ENCODE measurements around the gene CACUL1.

The CACUL1 gene

DNA sequence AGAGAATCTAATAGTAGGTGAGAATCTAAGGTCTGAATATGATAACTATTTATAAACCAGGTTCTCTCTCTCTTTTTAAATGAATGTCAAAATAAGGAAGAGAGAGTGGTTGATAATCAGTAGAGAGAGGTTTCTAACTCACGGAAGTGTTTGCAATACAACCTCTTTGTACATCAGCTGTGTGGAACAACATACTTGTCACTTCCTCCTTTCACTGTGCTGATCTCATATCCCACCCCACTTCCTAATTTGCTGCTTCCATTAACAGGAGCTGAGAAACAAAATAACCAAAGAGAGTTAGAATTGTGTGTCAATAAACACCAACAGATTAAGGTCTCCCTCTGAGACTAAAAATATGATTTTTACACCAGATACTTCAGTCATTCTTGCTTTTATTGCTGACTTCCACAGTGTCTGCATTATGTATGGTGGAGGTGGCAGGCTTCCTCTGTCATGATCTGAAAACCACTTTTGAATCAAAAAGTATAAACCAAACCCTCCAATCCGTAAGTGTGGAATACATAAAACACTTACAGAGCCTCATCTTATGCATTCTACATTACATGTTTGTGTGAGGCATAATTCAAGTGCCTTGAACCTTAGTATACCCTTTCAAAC, 25.0 kb downstream of the CACUL1 start:
- no peaks in the 10 kb centered on the region for H3K36me3 ChIP-seq
- H3K4me3 ChIP-seq (ENCODE audit: low read depth in 1 of 2, low read length in 1 of 2) = peak overlapping the region; percentile 48 to 57
- H3K27ac ChIP-seq = peak overlapping the region; percentile 99
- no peaks in the 10 kb centered on the region for H3K9me3 ChIP-seq
- no peaks in the 10 kb centered on the region for H3K27me3 ChIP-seq
- H3K4me1 ChIP-seq (ENCODE audit: control insufficient read depth in 1 of 2, insufficient read depth in 1 of 2, low read depth in 1 of 2, low read length in 1 of 2) = peaks cover 81 to 90% of the 10 kb centered on the region in 2 experiments
- TF ChIP-seq, protein P1, sequence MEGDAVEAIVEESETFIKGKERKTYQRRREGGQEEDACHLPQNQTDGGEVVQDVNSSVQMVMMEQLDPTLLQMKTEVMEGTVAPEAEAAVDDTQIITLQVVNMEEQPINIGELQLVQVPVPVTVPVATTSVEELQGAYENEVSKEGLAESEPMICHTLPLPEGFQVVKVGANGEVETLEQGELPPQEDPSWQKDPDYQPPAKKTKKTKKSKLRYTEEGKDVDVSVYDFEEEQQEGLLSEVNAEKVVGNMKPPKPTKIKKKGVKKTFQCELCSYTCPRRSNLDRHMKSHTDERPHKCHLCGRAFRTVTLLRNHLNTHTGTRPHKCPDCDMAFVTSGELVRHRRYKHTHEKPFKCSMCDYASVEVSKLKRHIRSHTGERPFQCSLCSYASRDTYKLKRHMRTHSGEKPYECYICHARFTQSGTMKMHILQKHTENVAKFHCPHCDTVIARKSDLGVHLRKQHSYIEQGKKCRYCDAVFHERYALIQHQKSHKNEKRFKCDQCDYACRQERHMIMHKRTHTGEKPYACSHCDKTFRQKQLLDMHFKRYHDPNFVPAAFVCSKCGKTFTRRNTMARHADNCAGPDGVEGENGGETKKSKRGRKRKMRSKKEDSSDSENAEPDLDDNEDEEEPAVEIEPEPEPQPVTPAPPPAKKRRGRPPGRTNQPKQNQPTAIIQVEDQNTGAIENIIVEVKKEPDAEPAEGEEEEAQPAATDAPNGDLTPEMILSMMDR (IDR thresholded peaks at IDR 0.05) = no peak

DNA sequence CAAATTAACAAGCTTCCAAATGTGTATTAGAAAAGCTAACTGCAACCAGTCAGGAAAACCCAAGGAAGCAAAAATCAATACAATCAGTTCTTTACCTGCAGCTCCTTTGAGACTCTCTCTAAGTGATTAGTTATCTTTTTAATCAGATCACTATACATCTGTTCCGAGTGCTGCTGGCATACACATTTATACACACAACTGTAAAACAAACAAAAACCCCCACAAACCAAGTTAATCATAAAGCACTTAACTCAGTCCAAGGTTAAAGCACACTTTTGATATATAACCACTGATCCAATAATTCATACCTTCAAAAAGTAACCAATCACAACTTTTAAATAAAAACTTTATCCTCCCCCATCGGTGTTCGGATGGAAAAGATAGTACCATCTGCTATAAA, 25.6 kb downstream of the CACUL1 start:
- H3K36me3 ChIP-seq = no peaks in the 10 kb centered on the region
- peak overlapping the region; percentile 99 for H3K27ac ChIP-seq
- TF ChIP-seq, protein P1 (IDR thresholded peaks at IDR 0.05) = no peak

DNA sequence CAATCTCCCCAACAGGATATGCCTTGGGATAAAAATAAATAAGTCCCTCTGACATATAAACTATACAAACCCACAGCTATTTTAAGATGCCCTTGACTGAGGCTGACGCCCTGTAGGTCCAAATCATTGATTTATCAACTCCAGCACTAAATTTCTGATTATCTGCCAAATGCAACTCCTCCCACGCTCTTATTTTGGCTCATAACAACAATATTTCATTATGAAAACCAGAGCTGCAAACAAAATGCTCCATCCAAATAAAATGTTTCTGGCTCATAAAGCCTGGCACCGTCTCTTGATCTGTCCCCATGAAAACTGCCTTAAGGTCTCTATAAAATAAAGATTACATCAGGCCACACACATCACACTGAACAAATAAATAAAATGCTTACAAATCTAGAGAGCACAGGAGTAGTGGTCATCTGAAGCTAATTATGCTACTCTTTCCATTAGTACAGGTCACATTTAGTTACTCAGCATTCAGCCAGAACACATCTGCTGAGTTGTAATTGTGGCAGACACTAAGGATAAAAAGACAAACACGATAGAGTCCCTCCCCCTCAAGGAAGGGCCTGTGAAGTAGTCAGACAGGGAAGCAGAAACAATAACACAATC, 28.8 kb downstream of the CACUL1 start:
- H3K4me3 ChIP-seq (ENCODE audit: low read depth in 1 of 2, low read length in 1 of 2) = no peak overlapping the region
- TF ChIP-seq, protein P1 (IDR thresholded peaks at IDR 0.05) = no peak

More for the DNA sequence above, 25.6 kb downstream of the CACUL1 start:
- Histone ChIP-seq H3K4me1 (ENCODE audit: control insufficient read depth in 1 of 2, insufficient read depth in 1 of 2, low read depth in 1 of 2, low read length in 1 of 2) (peaks cover 76 to 85% of the 10 kb centered on the region in 2 experiments), H3K9me3 (no peaks in the 10 kb centered on the region), H3K27me3 (no peaks in the 10 kb centered on the region), H3K4me3 (ENCODE audit: low read depth in 1 of 2, low read length in 1 of 2) (peak overlapping the region; percentile 48 to 57)

DNA sequence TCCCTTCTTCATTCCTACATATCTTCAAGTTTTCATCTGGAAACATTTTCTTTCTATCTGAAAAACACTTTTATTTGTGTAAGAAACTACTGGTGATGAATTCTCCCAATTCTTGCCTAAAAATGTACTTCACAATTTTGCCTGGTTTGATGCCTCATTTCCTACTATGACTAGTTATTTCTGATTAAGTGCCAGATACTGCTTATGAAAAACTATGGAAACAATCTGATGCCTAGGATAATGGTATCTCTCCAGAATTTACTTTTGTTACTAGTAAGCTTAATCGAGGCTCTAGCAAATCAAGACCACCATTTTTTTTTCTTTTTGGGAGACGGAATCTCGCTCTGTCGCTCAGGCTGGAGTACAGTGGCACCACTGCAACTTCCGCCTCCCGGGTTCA, 31.3 kb downstream of the CACUL1 start:
- Histone ChIP-seq H3K27ac (peak overlapping the region; percentile 69), H3K4me3 (ENCODE audit: low read depth in 1 of 2, low read length in 1 of 2) (no peak overlapping the region), H3K27me3 (no peaks in the 10 kb centered on the region), H3K36me3 (peaks cover 3% of the 10 kb centered on the region), H3K9me3 (no peaks in the 10 kb centered on the region), H3K4me1 (ENCODE audit: control insufficient read depth in 1 of 2, insufficient read depth in 1 of 2, low read depth in 1 of 2, low read length in 1 of 2) (peaks cover 24 to 39% of the 10 kb centered on the region in 2 experiments)
- TF ChIP-seq, protein P1 (IDR thresholded peaks at IDR 0.05) = no peak

More for the DNA sequence above, 28.8 kb downstream of the CACUL1 start:
- Histone ChIP-seq H3K9me3 (no peaks in the 10 kb centered on the region), H3K27me3 (no peaks in the 10 kb centered on the region), H3K27ac (peak overlapping the region; percentile 99), H3K4me1 (ENCODE audit: control insufficient read depth in 1 of 2, insufficient read depth in 1 of 2, low read depth in 1 of 2, low read length in 1 of 2) (peaks cover 49 to 61% of the 10 kb centered on the region in 2 experiments), H3K36me3 (no peaks in the 10 kb centered on the region)

DNA sequence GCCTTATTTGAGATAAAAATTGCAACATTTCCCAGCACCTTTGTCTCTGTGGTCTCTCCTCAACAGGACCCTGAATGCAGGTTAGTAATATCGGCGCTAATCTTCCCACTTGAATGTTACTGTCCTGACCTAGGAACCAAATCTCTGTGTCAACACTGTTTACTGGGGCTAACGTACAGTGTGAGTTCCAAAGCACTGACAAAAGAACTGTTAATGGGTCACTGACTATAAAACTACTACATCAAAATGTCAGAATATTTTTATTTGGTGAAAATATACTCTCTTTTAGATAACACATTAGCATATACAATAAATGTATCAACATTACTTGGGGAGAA, 33.3 kb downstream of the CACUL1 start:
- H3K9me3 ChIP-seq = no peaks in the 10 kb centered on the region
- H3K27me3 ChIP-seq = no peaks in the 10 kb centered on the region
- peaks cover 4 to 20% of the 10 kb centered on the region in 2 experiments for H3K4me1 ChIP-seq (ENCODE audit: control insufficient read depth in 1 of 2, insufficient read depth in 1 of 2, low read depth in 1 of 2, low read length in 1 of 2)
- H3K36me3 ChIP-seq = peaks cover 17% of the 10 kb centered on the region
- H3K4me3 ChIP-seq (ENCODE audit: low read depth in 1 of 2, low read length in 1 of 2) = no peak overlapping the region
- TF ChIP-seq, protein P1 (IDR thresholded peaks at IDR 0.05) = no peak
- H3K27ac ChIP-seq = peak overlapping the region; percentile 62

Measured in neutrophil (primary cell).